ENCODE data around the gene FRAS1.

DNA sequence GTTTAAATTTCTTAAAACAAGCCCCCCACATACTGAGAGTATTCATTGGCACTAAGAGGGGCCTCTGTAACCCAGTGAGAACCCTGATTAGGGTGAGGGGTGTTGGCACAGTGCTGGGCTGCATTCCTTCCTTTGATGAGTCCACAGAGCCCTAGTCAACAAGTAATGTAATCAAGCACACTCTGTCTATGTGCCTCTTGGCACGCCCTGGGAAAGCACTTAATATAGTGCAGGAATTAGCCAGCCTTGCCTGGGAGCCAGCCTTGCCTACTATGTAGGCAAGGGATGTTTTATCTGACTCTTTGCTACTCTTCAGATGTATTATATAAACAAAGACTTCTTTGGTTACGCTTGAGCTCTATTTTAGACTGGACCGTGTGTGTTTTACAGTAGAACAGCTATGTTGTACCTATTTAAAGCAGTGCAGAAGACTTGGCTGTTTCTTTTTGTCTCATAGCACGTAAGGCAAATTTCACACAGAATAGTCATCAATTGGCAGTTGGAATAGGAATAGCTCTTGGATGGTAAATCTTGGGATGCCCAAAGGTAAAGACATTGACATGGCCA is 64.3 kb downstream of the FRAS1 start:
- TF ChIP-seq, protein P1, sequence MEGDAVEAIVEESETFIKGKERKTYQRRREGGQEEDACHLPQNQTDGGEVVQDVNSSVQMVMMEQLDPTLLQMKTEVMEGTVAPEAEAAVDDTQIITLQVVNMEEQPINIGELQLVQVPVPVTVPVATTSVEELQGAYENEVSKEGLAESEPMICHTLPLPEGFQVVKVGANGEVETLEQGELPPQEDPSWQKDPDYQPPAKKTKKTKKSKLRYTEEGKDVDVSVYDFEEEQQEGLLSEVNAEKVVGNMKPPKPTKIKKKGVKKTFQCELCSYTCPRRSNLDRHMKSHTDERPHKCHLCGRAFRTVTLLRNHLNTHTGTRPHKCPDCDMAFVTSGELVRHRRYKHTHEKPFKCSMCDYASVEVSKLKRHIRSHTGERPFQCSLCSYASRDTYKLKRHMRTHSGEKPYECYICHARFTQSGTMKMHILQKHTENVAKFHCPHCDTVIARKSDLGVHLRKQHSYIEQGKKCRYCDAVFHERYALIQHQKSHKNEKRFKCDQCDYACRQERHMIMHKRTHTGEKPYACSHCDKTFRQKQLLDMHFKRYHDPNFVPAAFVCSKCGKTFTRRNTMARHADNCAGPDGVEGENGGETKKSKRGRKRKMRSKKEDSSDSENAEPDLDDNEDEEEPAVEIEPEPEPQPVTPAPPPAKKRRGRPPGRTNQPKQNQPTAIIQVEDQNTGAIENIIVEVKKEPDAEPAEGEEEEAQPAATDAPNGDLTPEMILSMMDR (IDR thresholded peaks at IDR 0.05), result no peak
- no peak for TF ChIP-seq POLR2A (IDR thresholded peaks at IDR 0.05)

Measured in ovary (tissue), 3 donors.